GM11168 (cell line): ENCODE measurements around the gene SARDH.

Experiments used
- in situ Hi-C: fragments of 300-500 bp; cut with MboI; formaldehyde crosslinking; loops from one replicate; pipeline ENCODE4 v1.12.0; 2022; ENCODE audit warnings: low sequenced_read_pairs; ENCODE audit not compliant: unreplicated experiment

Gene SARDH

GRCh38 chr9:133657120-133657661 is 81.0 kb downstream of the SARDH start:
- in situ Hi-C loops = no loop called here

- in situ Hi-C loops = no loop called here
Observed at GRCh38 chr9:133656211-133657119, 81.7 kb downstream of the SARDH start.

GRCh38 chr9:133655701-133656100 is 82.5 kb downstream of the SARDH start:
- in situ Hi-C loops = no loop called here

GRCh38 chr9:133654736-133655657 is 83.2 kb downstream of the SARDH start:
- in situ Hi-C loops = no loop called here

- in situ Hi-C loops = no loop called here
Observed at GRCh38 chr9:133653638-133654037, 84.5 kb downstream of the SARDH start.

- in situ Hi-C loops = no loop called here
Observed at GRCh38 chr9:133650026-133650425, 88.1 kb downstream of the SARDH start.

GRCh38 chr9:133649194-133649593 is 89.0 kb downstream of the SARDH start:
- in situ Hi-C loops = no loop called here

GRCh38 chr9:133647765-133648469 is 90.2 kb downstream of the SARDH start:
- in situ Hi-C loops = no loop called here

GRCh38 chr9:133647148-133647547 is 91.0 kb downstream of the SARDH start:
- in situ Hi-C loops = no loop called here

- in situ Hi-C loops = no loop called here
Observed at GRCh38 chr9:133645021-133645765, 93.0 kb downstream of the SARDH start.

GRCh38 chr9:133643978-133644760 is 94.0 kb downstream of the SARDH start:
- in situ Hi-C loops = no loop called here

- in situ Hi-C loops = no loop called here
Observed at GRCh38 chr9:133643362-133643755, 94.8 kb downstream of the SARDH start.

GRCh38 chr9:133642708-133643361 is 95.3 kb downstream of the SARDH start:
- in situ Hi-C loops = no loop called here

- in situ Hi-C loops = no loop called here
Observed at GRCh38 chr9:133641861-133642595, 96.1 kb downstream of the SARDH start.

GRCh38 chr9:133641396-133641655 is 96.8 kb downstream of the SARDH start:
- in situ Hi-C loops = no loop called here

- in situ Hi-C loops = no loop called here
Observed at GRCh38 chr9:133640580-133641395, 97.4 kb downstream of the SARDH start.

GRCh38 chr9:133640160-133640559 is 98.0 kb downstream of the SARDH start:
- in situ Hi-C loops = no loop called here
